ACC112 (cell line): ENCODE results near the gene MYRFL.
"Not testable (repeated sequence)": the region's sequence is repeated elsewhere in the genome, so short reads cannot be mapped to it uniquely, and the experiment has no call there.

Experiments used
- H2AFZ ChIP-seq: fragments of 200-600 bp; sonication (generic); one replicate; pipeline ENCODE4 v1.6.0; 2017; ENCODE audit warnings: antibody characterized with exemption, low read length; ENCODE audit not compliant: unreplicated experiment
- H3K27ac ChIP-seq: fragments of 200-600 bp; sonication (generic); 2 replicates; pipeline ENCODE4 v1.5.1; 2014; ENCODE audit warnings: low read depth, mild to moderate bottlenecking, antibody characterized with exemption, low read length, moderate library complexity
- H3K27me3 ChIP-seq: fragments of 200-600 bp; sonication (generic); 2 replicates; pipeline ENCODE4 v1.6.1; 2014; ENCODE audit warnings: mild to moderate bottlenecking, antibody characterized with exemption, low read length, moderate library complexity, mixed read lengths; ENCODE audit not compliant: insufficient read depth
- H3K36me3 ChIP-seq: fragments of 200-600 bp; sonication (generic); 2 replicates; pipeline ENCODE4 v1.6.1; 2016; ENCODE audit warnings: mild to moderate bottlenecking, antibody characterized with exemption, low read length, moderate library complexity, mixed read lengths; ENCODE audit not compliant: insufficient read depth
- H3K4me1 ChIP-seq: fragments of 200-600 bp; sonication (generic); one replicate; pipeline ENCODE4 v1.6.1; 2016; ENCODE audit warnings: low read length, mixed read lengths; ENCODE audit not compliant: insufficient read depth, unreplicated experiment, control insufficient read depth
- H3K4me3 ChIP-seq: fragments of 200-600 bp; sonication (generic); 2 replicates; pipeline ENCODE4 v1.5.1; 2014; ENCODE audit warnings: mild to moderate bottlenecking, low read depth, low read length
- H3K79me2 ChIP-seq: fragments of 200-600 bp; sonication (generic); one replicate; pipeline ENCODE4 v1.6.0; 2016; ENCODE audit warnings: low read length; ENCODE audit not compliant: control insufficient read depth, unreplicated experiment, insufficient read depth

Gene MYRFL

GRCh38 chr12:69985656-69986055 is 160.6 kb downstream of the MYRFL start:
- no peak overlapping the region for H3K27ac ChIP-seq
- no peak overlapping the region for H2AFZ ChIP-seq
- no peaks in the 10 kb centered on the region for H3K79me2 ChIP-seq
- H3K4me1 ChIP-seq, result peaks cover 24% of the 10 kb centered on the region
- no peak overlapping the region for H3K4me3 ChIP-seq
- peaks cover 5% of the 10 kb centered on the region; the same call in 1 of the 2 replicates for H3K27me3 ChIP-seq
- no peaks in the 10 kb centered on the region for H3K36me3 ChIP-seq

GRCh38 chr12:69986114-69986513 is 161.1 kb downstream of the MYRFL start:
- Histone ChIP-seq H3K79me2 (no peaks in the 10 kb centered on the region), H3K27me3 (peaks cover 5% of the 10 kb centered on the region; the same call in 1 of the 2 replicates), H3K36me3 (no peaks in the 10 kb centered on the region), H3K4me3 (no peak overlapping the region), H2AFZ (no peak overlapping the region), H3K4me1 (peaks cover 24% of the 10 kb centered on the region), H3K27ac (no peak overlapping the region)

- no peaks in the 10 kb centered on the region for H3K27me3 ChIP-seq
- H3K36me3 ChIP-seq, result no peaks in the 10 kb centered on the region
- H3K79me2 ChIP-seq, result no peaks in the 10 kb centered on the region
- peaks cover 24% of the 10 kb centered on the region for H3K4me1 ChIP-seq
- peak overlapping the region; percentile 88 for H3K27ac ChIP-seq
- peak overlapping the region; percentile 96 for H2AFZ ChIP-seq
- H3K4me3 ChIP-seq, result peak overlapping the region; percentile 60; the same call in 1 of the 2 replicates
These were observed 162.6 kb downstream of the MYRFL start for GRCh38 chr12:69987579-69988091.

- Histone ChIP-seq H2AFZ (peak overlapping the region; percentile 96), H3K27ac (peak overlapping the region; percentile 88), H3K36me3 (no peaks in the 10 kb centered on the region), H3K27me3 (peaks cover 6% of the 10 kb centered on the region; the same call in 1 of the 2 replicates), H3K4me1 (peaks cover 24% of the 10 kb centered on the region), H3K79me2 (no peaks in the 10 kb centered on the region), H3K4me3 (peak overlapping the region; percentile 60)
These were observed 163.7 kb downstream of the MYRFL start for GRCh38 chr12:69988481-69989321.

GRCh38 chr12:69991690-69992288 is 166.8 kb downstream of the MYRFL start:
- H3K79me2 ChIP-seq, result no peaks in the 10 kb centered on the region
- no peak overlapping the region for H3K27ac ChIP-seq
- H3K4me1 ChIP-seq, result peaks cover 24% of the 10 kb centered on the region
- H3K27me3 ChIP-seq, result peaks cover 6% of the 10 kb centered on the region; the same call in 1 of the 2 replicates
- H3K36me3 ChIP-seq, result no peaks in the 10 kb centered on the region
- no peak overlapping the region for H3K4me3 ChIP-seq
- no peak overlapping the region for H2AFZ ChIP-seq

- Histone ChIP-seq H3K79me2 (no peaks in the 10 kb centered on the region), H3K27ac (no peak overlapping the region), H3K36me3 (no peaks in the 10 kb centered on the region), H3K4me3 (no peak overlapping the region), H2AFZ (no peak overlapping the region), H3K4me1 (peaks cover 9% of the 10 kb centered on the region), H3K27me3 (peaks cover 6% of the 10 kb centered on the region; the same call in 1 of the 2 replicates)
These were observed 168.4 kb downstream of the MYRFL start for GRCh38 chr12:69993433-69993832.

- not testable (repeated sequence) for H3K27ac ChIP-seq, H3K36me3 ChIP-seq, H3K79me2 ChIP-seq, H3K27me3 ChIP-seq, H3K4me1 ChIP-seq, H2AFZ ChIP-seq, H3K4me3 ChIP-seq
These were observed 169.1 kb downstream of the MYRFL start for GRCh38 chr12:69994086-69994485.

GRCh38 chr12:69994724-69995173 is 169.7 kb downstream of the MYRFL start:
- Histone ChIP-seq H3K27ac (no peak overlapping the region), H3K4me3 (no peak overlapping the region), H3K79me2 (no peaks in the 10 kb centered on the region), H3K36me3 (no peaks in the 10 kb centered on the region), H3K27me3 (peaks cover 6% of the 10 kb centered on the region; the same call in 1 of the 2 replicates), H2AFZ (no peak overlapping the region), H3K4me1 (no peaks in the 10 kb centered on the region)

- no peaks in the 10 kb centered on the region for H3K79me2 ChIP-seq
- peaks cover 6% of the 10 kb centered on the region; the same call in 1 of the 2 replicates for H3K27me3 ChIP-seq
- H3K27ac ChIP-seq, result no peak overlapping the region
- H3K4me1 ChIP-seq, result no peaks in the 10 kb centered on the region
- no peaks in the 10 kb centered on the region for H3K36me3 ChIP-seq
- H2AFZ ChIP-seq, result no peak overlapping the region
- no peak overlapping the region for H3K4me3 ChIP-seq
These were observed 171.2 kb downstream of the MYRFL start for GRCh38 chr12:69996241-69996640.

GRCh38 chr12:69996722-69997121 is 171.7 kb downstream of the MYRFL start:
- H3K36me3 ChIP-seq, result no peaks in the 10 kb centered on the region
- no peak overlapping the region for H3K4me3 ChIP-seq
- no peak overlapping the region for H2AFZ ChIP-seq
- no peaks in the 10 kb centered on the region for H3K4me1 ChIP-seq
- peaks cover 6% of the 10 kb centered on the region; the same call in 1 of the 2 replicates for H3K27me3 ChIP-seq
- H3K27ac ChIP-seq, result no peak overlapping the region
- no peaks in the 10 kb centered on the region for H3K79me2 ChIP-seq
